SU-DHL-6 (cell line): ENCODE results near the gene RPS6KA3.

ENCODE experiments used
- CTCF ChIP-seq: fragments of 200-600 bp; sonication (generic); IDR thresholded peaks from one replicate; pipeline ENCODE4 v1.5.1; 2017; ENCODE audit warnings: antibody characterized with exemption, mild to moderate bottlenecking, low read length, moderate library complexity; ENCODE audit not compliant: insufficient read depth, poor library complexity, severe bottlenecking
- EZH2phosphoT487 ChIP-seq: fragments of 200-600 bp; sonication (generic), shearing (Covaris generic); conservative IDR thresholded peaks from 2 replicates; pipeline ENCODE4 v1.6.1; 2018; ENCODE audit warnings: mild to moderate bottlenecking, antibody characterized with exemption, low read length, moderate library complexity, mixed read lengths

DNA sequence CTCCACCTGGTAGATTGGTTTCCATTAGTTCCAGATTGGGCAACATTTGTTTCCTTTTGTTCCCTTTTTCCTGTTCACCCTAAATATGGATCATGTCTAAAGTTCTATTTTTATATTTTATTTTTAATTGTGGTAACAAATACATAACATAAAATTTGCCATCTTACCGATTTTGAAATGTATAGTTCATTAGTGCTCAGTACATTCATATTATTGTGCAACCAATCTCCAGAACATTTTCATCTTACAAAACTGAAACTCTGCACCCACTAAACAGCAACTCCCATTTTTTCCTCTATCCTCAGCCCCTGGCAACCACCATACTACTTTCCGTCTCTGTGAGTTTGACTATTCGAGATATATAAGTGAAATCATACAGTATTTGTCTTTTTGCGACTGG, 14.2 kb upstream of the RPS6KA3 start:
- TF ChIP-seq CTCF (no peak), EZH2phosphoT487 (no peak)
